ENCODE measurements around the gene DNM1. TPM values are rescaled to one million over a fixed set of nuclear protein-coding genes. Genes with fewer than 3 reads are reported as not detected.

The DNM1 gene
- total and polyA plus RNA-seq, 2 of the 8 experiments (the other 6 are each of a cell fraction or from before 2014, with no cell fraction given), result 34.3 to 62.7 TPM

DNA sequence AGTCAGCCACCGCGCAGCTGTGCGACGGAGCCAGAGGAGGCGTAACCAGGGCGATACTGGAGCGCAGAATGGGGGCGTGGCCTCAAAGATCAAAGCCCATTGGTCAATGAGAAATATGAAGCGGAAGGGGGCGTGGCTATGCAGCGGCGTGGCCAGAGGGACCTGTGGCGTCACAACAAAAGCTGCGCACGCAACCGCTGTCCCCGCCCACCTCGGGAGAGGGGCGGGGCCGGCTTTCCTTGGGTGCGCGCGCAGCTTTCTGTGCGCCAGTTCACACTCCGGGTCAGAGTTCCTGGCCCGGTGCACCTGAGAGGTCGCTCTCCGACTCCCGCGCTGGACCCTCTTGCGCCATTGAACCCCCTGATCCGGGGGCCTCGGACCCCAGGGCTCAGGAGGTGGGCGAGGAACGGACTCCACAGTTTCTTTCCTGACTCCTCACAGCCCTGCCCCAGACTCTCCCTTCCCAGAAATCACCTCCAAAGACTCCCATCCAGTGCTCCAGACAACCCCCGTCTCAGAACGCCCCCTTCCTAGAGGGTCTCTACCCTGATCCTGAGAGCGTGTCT, 72.9 kb downstream of the DNM1 start, which contains the start of gene SWI5 (continued):
- TF ChIP-seq RBBP5 (IDR thresholded peaks at IDR 0.05; ENCODE audit: borderline replicate concordance, low read depth, low read length), result no peak
- no peak for TF ChIP-seq SIRT6 (IDR thresholded peaks at IDR 0.05; ENCODE audit: low read length)
- no peak for TF ChIP-seq GTF2F1 (IDR thresholded peaks at IDR 0.05; ENCODE audit: borderline replicate concordance, low read depth, low read length)
- TF ChIP-seq, protein P1, sequence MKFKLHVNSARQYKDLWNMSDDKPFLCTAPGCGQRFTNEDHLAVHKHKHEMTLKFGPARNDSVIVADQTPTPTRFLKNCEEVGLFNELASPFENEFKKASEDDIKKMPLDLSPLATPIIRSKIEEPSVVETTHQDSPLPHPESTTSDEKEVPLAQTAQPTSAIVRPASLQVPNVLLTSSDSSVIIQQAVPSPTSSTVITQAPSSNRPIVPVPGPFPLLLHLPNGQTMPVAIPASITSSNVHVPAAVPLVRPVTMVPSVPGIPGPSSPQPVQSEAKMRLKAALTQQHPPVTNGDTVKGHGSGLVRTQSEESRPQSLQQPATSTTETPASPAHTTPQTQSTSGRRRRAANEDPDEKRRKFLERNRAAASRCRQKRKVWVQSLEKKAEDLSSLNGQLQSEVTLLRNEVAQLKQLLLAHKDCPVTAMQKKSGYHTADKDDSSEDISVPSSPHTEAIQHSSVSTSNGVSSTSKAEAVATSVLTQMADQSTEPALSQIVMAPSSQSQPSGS (IDR thresholded peaks at IDR 0.05; ENCODE audit: low read length), result no peak
- peak; percentile 38; the same call in 1 of the 2 replicates for TF ChIP-seq USF2 (IDR thresholded peaks at IDR 0.05; ENCODE audit: low read length)
- 0 out of 4 replicates have a peak, but pooled peaks of 1 of the 2 experiments have one; percentile 31 for TF ChIP-seq SIN3A (conservative IDR thresholded peaks at IDR 0.05 in 1 of 2, IDR thresholded peaks at IDR 0.05 in 1 of 2; ENCODE audit: low read depth in 1 of 2, low read length in 2 of 2)
- 0 out of 2 replicates have a peak, but pooled peaks have one; percentile 14 for TF ChIP-seq CEBPB (IDR thresholded peaks at IDR 0.05; ENCODE audit: low read depth, low read length)
- TF ChIP-seq RFX5 (IDR thresholded peaks at IDR 0.05; ENCODE audit: borderline replicate concordance, low read depth, low read length), result no peak
- no peak for TF ChIP-seq SAP30 (IDR thresholded peaks at IDR 0.05; ENCODE audit: insufficient read depth, insufficient replicate concordance, low read length)
- no peak for TF ChIP-seq EGR1 (IDR thresholded peaks at IDR 0.05; ENCODE audit: borderline replicate concordance, low read depth, low read length)
- TF ChIP-seq FOSL1 (IDR thresholded peaks at IDR 0.05; ENCODE audit: insufficient read depth, low read depth, low read length), result no peak
- TF ChIP-seq TAF1 (IDR thresholded peaks at IDR 0.05; ENCODE audit: low read depth, low read length), result peak; percentile 98
- TF ChIP-seq PHF8 (conservative IDR thresholded peaks at IDR 0.05; ENCODE audit: low read depth, low read length), result peak; percentile 95
- TF ChIP-seq CTBP2 (IDR thresholded peaks at IDR 0.05; ENCODE audit: borderline replicate concordance, insufficient read depth, insufficient read length, low read length), result no peak
- no peak for TF ChIP-seq RAD21 (IDR thresholded peaks at IDR 0.05 in 1 of 2, conservative IDR thresholded peaks at IDR 0.05 in 1 of 2; ENCODE audit: low read depth in 2 of 2, low read length in 2 of 2)
- TF ChIP-seq BRCA1 (IDR thresholded peaks at IDR 0.05; ENCODE audit: low read depth, low read length), result no peak
- TF ChIP-seq JUN (IDR thresholded peaks at IDR 0.05; ENCODE audit: low read depth, low read length), result no peak
- no peak for TF ChIP-seq KDM5A (IDR thresholded peaks at IDR 0.05; ENCODE audit: low read length)
- TF ChIP-seq CHD2 (IDR thresholded peaks at IDR 0.05; ENCODE audit: low read length), result no peak
- peak; percentile 87 for TF ChIP-seq CREB1 (IDR thresholded peaks at IDR 0.05)
- TF ChIP-seq MAFK (IDR thresholded peaks at IDR 0.05; ENCODE audit: low read depth, low read length), result no peak
- no peak for TF ChIP-seq HDAC6 (IDR thresholded peaks at IDR 0.05; ENCODE audit: low read depth, low read length)
